Measurements from ENCODE around the gene GSAP.

The GSAP gene

DNA sequence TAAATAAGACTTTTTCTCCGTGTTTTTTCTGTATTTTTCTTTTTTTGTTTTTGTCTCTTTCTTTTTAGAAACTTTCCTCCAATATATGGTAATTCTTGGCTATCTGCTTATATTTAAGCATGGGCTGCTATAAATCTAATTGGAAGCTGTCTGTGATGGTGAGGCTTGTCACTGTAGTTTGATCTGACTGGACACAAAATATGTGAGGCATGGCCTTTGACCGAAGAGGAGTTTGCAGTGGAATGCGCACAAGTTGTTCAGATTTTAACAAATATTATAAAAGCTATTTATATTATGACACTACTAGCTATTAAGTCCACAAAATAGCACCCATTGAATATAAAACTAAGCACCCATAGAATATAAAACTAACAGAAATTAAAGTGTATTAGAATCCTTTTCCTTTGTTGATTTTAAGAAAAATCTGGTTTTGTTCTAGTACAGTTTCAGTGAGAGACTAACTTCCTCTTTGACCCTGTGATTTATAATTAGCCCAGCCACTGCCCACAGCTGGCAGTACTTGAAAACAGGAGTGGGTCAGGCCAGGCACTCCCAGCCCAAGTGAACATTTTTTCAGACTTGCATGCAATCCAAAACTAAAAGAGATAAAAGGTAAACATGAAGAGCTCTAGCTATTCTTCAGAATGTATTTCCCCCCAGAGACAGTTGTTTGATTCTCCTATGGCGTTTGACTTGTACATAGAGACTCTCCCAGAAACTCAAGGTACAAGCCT is 146.6 kb downstream of the GSAP start:
- no peak for DNase-seq

GRCh38 chr7:77266291-77266794 is 149.8 kb downstream of the GSAP start:
- DNase-seq: no peak

DNA sequence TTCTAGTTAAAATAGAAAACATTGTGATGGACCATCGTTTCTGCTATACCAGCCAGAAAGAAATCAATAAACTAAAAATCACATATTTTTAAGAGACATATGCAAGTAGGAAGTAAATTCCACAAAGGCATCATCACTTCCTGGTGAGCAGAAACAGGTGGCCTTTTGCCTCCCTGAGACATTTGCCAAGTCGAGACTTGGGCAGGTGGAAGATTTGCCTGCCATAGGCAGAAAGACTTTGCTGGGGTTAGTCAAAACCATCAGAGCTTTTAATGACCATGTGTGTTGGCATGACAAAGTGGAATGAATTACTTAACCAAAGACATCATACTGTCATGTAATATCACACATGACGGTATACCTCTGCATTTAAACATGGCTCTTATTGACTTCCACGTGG is 150.5 kb downstream of the GSAP start:
- no peak for DNase-seq

DNA sequence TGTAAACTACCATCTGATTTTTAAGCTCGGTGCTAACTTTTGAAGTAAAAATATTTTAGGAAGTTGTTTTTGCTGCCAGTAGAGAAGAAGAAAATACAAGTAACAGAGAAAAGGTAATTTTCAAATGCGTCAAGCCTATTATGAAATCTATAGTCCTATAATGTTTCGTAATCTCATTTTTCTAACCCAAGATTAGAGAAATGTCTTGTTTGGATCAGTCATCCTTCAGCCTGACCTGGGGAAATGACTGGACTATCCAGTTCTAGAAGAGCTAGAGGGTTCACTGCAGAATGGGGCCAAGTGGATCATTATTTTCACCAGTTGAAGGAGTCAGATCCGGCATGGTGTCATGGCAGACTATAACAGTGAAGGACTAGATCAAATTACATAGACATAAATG is 153.8 kb downstream of the GSAP start:
- no peak for DNase-seq
